ENCODE data around the gene SPTB.

Gene SPTB

DNA sequence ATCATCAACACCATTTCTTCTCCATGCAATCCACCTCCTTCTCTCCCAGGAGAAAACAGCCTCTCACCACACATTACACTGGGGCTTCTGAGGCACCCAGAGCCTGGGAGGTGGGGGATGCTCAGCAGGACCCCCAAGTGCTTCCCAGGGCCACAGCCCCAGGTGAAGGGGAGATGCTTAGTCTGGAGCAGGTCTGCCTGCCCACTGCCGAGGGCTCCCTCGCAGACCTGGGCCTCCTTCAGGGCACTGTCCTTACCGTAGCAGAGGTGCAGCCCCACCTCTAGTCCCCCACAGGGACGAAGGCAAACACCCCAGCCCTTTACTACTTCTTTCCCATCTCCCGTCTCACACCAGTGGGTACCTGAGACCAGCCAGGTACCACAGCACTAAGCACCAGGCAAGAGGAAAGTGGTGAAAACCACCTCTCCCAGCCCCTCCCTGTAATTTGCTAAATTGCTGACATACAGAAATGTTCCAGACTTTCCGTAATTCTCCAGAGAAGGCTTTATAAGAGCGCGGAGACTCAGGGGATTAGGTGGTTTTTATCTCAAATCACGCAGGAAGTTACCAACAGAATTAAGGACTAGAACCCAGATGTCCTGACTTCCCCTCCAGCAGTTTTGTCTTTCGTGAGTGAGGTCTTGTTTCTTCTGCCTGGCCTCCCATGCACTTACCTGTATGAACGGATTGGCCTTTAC, 116.5 kb downstream of the SPTB start:
- DNase-seq, result no peak

DNA sequence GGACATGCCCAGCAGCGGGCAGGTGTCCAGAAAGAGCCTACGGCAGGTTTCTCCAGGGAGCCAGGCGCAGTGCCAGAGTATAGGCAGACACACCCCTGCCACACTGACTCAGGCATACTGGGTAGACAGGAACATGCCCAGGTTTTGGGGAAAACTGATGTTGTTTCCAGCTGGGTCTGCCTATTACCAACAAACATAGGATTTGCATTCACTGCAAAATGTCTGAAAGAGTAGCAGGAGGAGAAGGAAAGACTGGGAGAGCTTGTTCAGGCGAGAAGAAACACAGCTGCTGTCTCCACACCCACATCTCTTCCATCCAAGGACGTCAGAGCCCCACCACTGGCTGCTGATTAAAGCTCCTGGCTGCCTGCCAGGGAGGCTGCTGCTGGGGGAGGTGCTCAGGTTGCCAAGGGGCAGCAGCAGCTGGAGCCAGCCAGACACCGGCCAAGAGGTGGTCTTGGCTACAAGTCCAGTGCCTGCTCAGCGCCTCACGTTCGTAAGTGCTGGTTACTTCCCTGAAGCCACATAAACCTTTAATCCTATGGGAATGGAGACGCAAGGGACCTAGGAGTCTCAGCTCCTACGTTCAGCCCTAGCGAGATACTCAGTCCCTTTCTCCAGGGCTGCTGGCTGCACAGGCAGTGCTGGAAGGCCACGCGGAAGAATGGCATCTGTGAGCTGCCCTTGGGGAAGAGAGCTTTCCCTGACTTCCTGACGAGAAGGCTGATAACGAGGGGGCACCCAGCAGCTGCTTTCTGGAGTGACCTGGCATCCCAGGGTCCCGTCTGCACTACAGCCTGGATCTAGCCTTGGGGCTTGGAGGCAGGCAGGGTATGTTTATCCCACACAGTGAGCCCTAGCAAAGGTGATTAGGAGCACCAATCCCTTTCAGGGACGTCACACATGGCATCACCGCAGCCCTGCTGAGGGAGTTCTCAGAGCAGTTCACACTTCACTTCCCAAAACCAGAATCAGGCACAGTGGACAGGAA, 117.4 kb downstream of the SPTB start:
- no peak for DNase-seq

DNA sequence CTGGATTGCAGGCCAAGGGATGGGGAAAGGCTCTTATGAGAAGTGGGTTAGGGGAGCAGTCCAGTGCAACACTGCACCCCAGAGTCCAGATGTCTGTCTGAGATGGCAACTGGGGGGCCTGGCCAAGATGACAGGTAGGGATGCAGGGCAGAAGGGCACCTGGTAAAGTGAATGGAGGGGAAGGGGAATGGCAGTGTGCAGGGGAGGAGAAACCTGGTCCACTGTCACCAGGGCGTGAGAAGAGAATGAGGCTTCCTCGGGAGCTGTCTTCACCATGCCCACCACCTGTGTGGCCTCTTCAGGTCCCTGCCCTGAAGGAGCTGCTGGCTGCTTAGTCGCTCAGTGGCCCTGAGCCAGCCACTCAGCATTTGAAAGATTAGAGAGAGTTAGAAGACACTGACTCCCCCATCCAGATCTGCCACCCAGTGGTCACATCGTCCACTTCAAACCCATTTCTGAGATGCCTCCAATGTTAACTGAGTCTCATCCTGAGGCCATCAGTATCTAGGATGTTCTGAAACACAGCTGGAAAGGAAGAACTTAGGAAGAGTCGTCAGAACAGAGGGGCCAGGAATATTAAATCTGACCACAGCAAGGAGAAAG, 118.2 kb downstream of the SPTB start:
- no peak for DNase-seq

DNA sequence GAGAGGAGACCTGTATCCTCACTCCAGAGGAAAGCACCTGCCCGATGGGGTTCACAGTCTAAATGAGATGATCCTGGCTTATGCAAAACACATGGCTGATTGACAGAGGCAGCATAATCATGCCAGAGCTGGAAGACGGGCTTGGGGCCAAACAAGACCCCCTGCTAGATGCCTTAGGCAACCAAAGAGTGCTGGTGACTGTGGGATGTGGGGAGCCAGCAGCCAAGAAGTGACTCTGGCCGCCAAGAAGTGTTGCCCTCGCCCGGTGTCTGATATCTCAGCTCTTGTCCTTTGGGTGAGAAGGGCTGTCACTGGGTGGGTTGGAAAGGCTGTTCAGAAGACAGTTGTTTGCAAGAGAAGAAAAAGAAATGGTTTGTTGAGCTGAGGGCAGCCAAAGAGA, 118.8 kb downstream of the SPTB start:
- DNase-seq, result no peak

DNA sequence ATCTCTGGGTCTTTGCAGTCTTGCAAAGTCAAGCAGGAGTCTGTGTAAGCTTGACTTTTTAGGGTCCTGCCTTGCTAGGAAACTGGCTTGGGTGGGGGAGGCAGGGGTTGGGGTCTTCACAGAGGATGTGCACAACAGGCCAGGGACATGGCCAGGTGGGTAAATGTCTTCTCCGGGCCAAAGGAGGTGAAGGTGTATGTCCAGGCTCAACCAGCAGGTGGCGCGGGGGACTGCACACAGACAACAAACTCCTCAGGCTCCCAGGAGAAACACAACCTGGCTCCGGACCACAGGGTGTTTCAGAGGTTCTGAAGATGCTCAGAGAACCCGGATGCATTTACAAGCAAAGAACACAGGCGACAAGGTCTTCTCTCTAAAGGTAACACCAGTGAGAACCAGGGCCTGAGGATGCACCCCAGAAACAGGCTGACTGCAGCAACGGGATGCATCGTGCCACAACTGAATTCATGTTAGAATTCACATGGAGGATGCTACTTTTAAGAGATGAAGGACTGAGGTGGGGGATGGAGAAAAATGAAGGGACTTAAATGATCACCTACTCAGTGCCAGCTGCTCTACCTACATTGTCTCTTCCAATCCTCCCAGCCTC, 119.5 kb downstream of the SPTB start:
- peak in 1 of 2 donors; percentile 22 for DNase-seq

DNA sequence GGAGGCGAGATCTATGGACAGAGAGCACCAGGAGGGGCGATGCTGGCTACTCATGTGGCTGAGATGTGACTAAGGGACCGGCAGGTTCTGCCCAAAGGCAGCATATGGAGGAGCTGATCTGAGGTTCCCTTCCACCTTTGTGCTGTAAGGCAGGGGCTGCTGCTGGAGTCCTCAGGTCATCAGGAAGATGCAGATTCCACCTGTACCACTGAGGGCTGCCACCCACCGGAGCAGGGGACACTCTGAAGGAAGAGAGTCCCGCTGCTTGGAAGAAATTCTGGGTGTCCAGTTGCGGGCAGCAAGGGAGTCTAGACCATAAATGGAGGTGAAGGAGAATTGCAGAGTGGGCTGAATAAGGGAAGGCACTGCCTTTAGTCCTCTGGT, 120.2 kb downstream of the SPTB start:
- no peak for DNase-seq

DNA sequence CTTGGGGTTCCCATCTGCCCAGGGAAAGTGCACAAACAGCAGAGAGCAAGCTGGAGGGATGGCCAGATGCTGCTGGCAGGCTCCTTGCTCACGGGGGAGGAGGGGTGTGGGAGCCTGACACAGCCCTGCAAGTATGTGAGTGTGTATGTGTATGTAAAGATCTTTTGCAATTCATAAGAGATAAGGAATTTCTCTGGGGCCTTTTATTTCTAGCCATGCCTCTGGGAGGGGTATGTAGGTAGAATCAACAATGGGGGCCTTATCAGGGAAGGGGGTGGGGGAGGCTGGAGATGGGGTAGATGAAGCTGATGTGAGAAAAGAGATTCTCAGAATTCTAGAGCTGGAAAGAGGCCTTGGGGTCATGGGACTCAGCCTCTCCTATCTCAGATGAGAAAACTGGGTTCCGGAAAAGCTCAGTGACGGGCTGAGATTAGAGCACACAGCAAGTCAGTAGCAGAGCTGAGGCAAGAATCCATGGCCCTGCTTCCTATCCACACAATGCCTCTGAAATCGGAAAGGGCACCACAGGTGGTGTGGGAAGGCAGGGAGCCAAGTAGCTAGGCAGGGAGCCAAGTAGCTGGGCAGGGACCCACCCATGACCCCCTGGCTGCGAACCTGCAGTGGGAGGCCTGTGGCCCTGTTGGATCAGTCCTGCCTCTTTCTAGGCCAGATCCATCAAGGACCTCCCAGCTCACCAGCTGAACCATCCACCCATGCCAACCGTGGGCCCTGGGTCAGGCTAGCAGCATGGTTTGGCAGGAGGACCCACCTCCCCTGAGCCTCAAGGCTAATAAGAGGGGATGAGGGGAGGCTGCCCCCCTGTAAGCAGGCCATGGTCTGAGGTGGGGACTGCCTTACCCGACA, 120.8 kb downstream of the SPTB start:
- DNase-seq, result no peak

DNA sequence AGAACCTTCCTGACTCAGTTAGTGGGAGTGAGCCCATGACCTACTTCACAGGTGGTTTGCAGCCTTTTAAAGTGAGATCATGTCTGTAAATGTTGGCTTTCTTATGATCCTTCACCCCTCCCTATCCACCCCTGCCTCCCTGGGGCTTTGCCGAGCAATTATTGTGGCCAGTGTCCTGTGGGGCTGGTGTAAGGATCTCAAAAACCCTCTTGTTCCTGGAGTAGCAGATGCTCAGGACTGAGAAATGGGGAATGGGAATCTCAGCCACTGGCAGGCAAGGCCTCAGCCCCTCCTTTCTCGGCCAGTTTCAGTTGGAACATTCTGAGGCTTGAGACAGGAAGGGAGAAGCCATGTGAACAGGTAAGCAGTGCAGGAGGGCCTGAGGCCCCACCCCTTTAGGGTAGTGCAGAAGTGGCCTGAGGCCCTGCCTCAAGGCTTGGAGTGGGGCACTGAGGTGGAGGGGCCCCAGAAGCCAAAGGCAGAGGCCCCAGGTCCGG, 121.6 kb downstream of the SPTB start:
- DNase-seq, result no peak

DNA sequence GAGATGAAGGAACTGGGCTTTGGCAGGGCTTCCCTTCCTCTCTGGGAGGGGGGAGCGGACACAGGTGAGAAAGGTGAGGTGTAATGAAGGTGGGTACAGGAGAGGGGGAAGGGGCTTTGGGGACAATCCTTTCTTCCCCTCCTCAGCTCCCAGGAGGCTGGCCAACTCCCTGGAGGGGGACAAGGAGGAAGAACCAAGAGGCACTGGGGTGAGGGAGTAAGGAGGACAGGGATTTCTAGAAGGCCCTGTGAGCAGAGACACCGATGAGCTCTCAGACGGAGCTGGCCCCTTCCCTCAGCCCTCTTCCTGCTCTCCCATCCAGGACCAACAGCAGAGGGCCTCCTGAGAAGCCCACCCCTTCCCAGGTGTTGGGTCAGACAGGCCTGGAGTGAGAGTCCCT, 122.1 kb downstream of the SPTB start:
- DNase-seq, result no peak

DNA sequence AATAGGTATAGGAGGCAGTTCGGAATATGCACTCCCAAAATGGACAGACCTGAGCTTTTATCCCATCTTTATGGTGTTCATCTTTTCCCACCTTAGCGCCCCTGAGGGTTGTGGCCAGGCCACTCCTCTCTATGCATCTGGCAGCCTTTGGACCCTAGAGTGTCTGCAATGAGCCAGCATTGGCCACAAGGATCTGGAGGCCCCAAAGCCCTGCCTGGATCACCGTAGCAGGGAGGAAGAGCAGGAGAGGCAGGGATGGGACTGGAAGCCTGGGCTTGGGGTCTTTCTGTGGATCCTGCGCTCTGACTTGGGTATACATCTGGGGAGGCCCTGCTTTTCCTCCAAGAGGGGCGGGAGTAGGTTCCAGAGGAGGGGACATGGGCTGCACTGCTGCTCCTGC, 123.0 kb downstream of the SPTB start:
- no peak for DNase-seq

DNA sequence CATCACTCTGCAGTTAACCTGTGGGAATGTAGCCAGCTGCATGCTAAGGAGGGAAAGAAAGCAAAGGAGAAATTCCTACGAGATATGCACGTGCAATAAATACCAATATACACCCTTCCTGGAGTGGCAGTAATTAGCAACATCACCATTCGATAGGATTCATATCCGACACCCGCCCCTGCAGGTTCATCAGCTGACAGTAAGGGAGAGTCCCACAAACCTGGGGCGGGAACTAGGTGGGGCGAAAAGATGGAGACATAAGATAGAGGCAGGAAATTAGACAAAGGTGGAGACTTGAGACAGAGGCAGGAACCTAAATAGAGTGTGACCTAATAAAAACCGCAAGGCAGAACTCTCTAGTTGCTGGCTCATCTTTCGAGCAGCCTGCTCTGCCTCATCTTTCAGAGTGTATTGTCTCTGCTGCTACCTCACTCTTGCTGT, 123.9 kb downstream of the SPTB start:
- peak in 1 of 2 donors; percentile 3 for DNase-seq

DNA sequence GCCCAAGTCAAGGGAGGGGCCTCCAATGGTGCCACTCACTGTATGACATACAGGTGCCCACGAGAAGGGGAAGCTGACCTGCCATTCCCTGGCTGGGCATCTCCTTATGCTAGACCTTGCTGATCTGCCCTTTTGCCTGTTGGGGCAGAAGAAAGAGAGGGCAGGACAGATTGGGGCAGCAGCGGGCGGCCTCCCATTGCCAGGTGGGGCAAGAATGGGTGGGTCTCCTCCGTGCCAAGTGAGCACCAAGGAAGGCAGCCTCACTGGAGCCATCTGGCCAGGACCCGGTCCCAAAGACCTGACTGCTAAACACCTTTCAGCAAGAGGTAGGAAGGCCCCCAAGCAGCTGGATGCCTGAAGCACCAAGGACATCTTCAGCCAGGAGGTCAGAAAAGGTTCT, 125.0 kb downstream of the SPTB start:
- no peak for DNase-seq

DNA sequence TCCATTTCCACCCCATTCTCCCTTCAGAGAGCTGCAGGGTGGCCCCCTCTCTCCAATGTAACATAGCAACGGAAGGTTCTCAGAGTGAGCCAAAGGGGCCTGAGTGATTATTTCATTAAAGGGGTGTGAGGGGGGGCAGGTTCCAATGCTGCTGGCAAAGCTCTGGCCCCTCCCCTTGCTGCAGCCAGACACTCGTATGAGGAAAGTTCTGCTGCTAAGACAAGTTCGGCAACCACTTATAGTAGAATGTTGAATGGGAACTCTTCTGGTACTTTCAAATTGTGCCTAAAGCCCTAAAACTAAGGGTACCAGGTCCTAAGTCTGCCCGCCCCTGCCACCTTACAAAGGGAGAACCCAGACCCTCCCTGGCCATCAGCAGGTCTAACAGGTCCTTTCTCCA, 125.7 kb downstream of the SPTB start:
- no peak for DNase-seq

DNA sequence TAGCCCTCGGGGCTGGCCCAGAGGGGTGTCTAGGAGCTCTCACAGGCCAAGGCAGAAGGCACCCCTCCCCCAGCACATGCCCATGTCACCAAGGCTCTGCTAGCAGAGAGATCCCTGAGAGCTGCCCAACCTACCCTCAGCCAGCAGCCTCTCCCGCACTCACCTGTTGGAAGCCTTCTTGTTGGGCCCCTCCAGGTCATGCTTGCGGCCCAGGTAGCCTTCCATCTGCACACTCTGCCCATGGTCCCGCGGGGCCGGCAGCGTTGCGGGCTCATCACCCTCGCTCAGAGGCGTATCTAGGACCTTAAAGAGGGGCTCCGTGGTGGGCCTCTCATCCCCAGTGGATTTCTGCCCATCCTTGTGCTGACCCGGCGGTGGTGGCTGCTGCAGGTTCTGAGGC, 126.3 kb downstream of the SPTB start:
- DNase-seq, result no peak

DNA sequence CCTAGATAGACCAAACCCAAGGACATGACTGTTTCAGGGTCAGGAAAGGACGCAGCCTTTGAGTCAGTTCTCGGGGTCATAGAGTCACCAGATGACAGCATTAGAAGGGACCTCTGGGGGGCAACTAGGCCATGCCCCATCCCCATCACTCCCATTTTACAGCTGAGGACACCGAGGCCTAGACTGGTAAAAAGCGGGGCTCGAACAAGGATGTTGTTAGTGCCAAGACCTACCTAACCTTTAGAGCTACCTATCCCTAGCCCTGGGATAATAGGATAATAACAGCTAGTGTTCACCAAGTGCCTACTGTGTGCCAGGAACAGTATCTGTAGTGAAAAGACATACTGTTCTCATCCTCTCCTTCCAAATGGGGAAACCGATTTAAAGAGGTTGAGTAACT, 126.8 kb downstream of the SPTB start:
- DNase-seq, result no peak

DNA sequence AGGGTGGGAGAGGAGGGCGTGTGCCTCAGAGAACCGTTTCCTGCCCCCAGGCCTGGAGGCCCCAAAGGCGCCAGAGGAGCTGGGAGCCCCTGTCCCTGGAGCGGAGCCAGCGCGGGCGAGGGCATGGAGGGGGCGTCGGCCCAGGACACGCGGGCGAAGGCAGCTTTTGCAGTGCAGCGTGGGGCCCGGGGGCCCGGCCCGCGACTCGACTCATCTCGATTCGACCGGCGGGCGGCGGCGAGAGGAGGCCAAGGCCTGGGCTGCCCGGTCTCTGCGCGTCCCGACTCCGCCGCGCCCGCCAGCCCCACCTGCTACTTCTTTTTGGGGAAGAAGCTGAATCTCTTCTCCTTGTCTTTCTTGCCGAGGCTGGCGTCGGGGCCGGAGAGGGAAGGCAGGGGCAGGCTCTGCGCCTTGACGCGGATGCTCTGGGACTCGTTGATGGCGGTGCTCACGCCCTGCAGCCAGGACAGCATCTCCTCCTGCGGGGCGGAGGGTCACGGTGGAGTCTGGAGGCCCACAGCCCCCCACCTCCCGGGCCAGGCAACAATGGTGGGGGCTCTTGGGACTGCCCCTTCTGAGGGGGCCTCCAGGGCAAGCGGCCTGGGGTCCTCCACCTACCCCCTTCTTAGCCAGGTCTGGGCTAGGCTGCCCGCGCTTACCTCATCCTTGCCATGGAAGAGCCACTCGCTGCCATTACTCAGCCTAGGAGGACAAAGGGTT, 130.6 kb downstream of the SPTB start:
- no peak for DNase-seq

DNA sequence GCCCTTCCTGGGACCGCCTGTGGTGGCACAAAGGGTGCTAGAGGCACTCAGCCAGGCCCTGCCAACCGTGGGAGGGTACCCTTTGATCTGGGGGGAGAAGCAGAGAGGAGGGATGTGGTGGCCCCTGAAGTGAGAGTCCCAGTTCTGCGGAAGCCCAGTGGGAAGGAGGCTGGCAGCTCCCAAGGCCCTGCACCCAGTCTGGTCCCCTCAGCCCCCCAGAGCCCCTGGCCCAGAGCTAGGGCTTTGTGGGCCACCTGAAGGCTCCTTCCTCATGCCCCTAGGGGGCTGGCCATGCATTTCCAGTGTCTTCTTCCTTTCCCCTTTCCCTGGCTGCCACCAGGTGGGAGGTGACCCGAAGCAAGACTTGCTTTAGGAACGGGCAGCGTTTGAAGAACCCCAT, 131.2 kb downstream of the SPTB start:
- DNase-seq, result no peak

DNA sequence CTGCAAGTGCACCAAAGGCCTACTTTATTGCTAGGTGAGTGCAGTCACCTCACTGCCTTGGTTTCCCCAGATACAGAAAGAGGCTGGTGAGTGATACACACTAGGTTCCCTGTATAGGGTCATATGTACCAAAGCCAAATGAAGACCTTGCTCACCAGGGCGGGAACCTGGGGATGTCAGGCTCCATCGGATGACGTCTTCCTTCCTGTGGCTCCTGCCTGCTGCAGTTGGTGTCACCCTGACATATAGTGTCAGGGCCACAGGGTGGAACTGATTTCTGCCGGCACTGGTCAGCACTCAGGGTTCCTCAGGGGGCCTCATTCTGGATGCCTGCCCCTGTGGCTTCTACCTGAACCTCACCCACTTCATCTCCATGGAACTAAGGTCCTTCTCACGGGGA, 132.4 kb downstream of the SPTB start:
- DNase-seq, result no peak

DNA sequence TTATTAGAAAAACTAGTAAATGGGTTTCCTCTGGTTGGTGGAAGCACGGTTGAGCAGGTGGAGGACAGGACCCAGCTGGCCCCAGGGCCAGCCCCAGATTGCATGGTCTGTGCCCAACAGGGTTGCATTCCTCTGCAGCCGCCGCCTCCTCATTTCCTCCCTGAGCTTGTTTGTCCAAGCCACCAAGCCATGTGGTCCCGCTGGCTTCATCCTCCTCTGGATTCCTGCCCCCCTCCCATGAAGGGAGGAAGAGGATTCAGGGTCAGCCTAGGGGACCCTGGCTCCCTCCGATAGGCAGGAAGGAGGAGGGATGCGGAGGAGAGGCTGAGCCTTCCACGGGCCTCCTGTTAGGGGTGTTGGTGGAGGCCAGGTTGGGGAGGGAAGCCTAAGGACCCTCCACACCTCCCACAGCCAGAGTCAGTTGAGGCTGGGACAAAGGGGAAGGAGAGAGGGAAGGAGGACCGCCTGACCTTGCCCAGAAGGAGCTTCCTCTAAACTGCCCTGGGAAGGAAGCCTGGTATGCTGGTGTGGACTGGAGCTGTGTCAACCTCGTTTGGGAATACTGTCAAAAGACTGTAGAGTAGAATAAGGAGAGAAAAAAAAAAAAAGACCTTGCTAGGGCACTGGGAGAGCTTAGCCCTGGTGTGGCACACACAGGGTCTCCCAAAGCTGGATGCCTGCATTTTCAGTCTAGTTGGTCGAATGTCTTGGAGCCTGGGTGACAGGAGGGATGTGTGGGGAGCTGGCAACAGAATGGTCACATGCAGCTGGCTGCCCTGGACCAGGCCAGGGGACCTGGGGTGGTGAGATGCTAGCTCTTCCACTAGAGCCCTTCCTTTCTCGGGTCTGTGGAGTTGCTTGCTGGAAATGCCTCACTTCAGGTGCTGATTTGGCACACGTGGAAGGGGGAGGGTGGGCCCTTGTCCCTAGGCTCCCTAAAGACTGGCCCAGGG, 133.1 kb downstream of the SPTB start:
- no peak for DNase-seq

DNA sequence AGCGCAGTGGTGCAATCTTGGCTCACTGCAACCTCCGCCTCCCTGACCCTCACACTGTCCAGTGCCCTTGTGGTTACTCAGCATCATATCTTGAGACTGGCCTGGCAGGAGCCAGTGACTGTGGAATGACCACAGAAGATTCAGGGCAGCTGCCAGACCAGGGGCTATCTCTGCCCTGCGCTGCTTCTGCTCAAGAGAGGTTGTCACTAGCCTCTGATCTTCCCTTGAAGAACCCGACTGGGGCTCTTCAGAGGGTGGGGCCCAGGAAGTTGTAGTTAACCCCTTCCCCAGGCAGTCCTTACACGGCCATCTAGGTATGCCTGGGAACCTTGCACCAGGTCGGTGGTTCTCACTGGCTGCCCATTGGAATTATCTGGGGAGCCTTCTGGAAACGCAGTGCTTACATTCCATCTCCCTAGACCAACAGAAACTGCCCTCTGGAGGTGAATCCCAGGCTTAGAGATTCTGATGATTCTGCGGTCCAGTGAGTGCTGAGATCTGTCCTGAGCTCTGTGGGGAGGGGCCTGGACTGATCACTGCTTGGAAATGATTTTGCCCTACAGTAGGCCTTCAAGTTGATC, 134.1 kb downstream of the SPTB start:
- DNase-seq, result no peak
